ENCODE results near the gene APLN.
A peak's percentile ranks its signal among the peaks of the same experiment; 100 is the strongest.

The APLN gene

GRCh38 chrX:129652565-129653169 is 2.1 kb downstream of the APLN start:
- TF ChIP-seq ZNF211 (tag by site-specific recombination; IDR thresholded peaks at IDR 0.05; ENCODE audit: low read depth) (no peak), ZNF624 (tag by site-specific recombination; IDR thresholded peaks at IDR 0.05) (no peak), ZNF37A (tag by site-specific recombination; IDR thresholded peaks at IDR 0.05) (no peak), YY2 (tag by site-specific recombination; IDR thresholded peaks at IDR 0.05) (no peak), PATZ1 (tag by site-specific recombination; IDR thresholded peaks at IDR 0.05) (no peak), ZNF518A (tag by site-specific recombination; conservative IDR thresholded peaks at IDR 0.05; ENCODE audit: low read depth) (no peak), ZNF654 (tag by site-specific recombination; IDR thresholded peaks at IDR 0.05; ENCODE audit: low read depth) (no peak), ZNF549 (tag by site-specific recombination; IDR thresholded peaks at IDR 0.05) (no peak), ZNF677 (tag by site-specific recombination; IDR thresholded peaks at IDR 0.05) (no peak), PRDM6 (tag by site-specific recombination; IDR thresholded peaks at IDR 0.05) (no peak)
- no peak overlapping the region for H3K27ac ChIP-seq (ENCODE audit: extremely low read depth, low read depth, low read length)
- POLR2A ChIA-PET = no interaction called here

GRCh38 chrX:129651756-129652564 is 2.8 kb downstream of the APLN start:
- CTCF ChIA-PET = interaction anchor here (1.0 to 1.6 kb wide), 3 partner anchors 13 to 75 kb away, joined by 4 read pairs; no protein-coding TSS in a partner anchor
- TF ChIP-seq ZBTB20 (tag by site-specific recombination; IDR thresholded peaks at IDR 0.05) (peak; percentile 71), ZNF292 (tag by site-specific recombination; IDR thresholded peaks at IDR 0.05; ENCODE audit: borderline replicate concordance, low read depth) (no peak)
- no peaks in the 10 kb centered on the region for H3K36me3 ChIP-seq (ENCODE audit: control insufficient read depth in 2 of 2, insufficient read depth in 1 of 2, low read length in 2 of 2)
- H3K4me1 ChIP-seq (ENCODE audit: control insufficient read depth, insufficient read depth, low read length) = no peaks in the 10 kb centered on the region; the same call in 1 of the 2 replicates
- POLR2A ChIA-PET = no interaction called here
- no peak overlapping the region for H3K4me3 ChIP-seq (ENCODE audit: low read depth, low read length)
- no peak overlapping the region for H3K27ac ChIP-seq (ENCODE audit: extremely low read depth, low read depth, low read length)
- no peaks in the 10 kb centered on the region for H3K9me3 ChIP-seq (ENCODE audit: control insufficient read depth, insufficient read depth, low read depth, low read length)

More at GRCh38 chrX:129652565-129653169, 2.1 kb downstream of the APLN start:
- H3K9me3 ChIP-seq (ENCODE audit: control insufficient read depth, insufficient read depth, low read depth, low read length) = no peaks in the 10 kb centered on the region
- CTCF ChIA-PET = interaction anchor here (1.6 kb wide), 1 partner anchor 74 kb away, joined by 4 read pairs; no protein-coding TSS in a partner anchor
- H3K4me3 ChIP-seq (ENCODE audit: low read depth, low read length) = no peak overlapping the region
- no peaks in the 10 kb centered on the region; the same call in 1 of the 2 replicates for H3K4me1 ChIP-seq (ENCODE audit: control insufficient read depth, insufficient read depth, low read length)
- H3K36me3 ChIP-seq (ENCODE audit: control insufficient read depth in 2 of 2, insufficient read depth in 1 of 2, low read length in 2 of 2) = no peaks in the 10 kb centered on the region
